ENCODE results near the gene IKZF1. TPM values are rescaled to one million over a fixed set of nuclear protein-coding genes. Genes with fewer than 3 reads are reported as not detected.

The IKZF1 gene
- total and polyA plus RNA-seq, 2 donors = 99.0 to 124 TPM

- H3K27ac ChIP-seq (ENCODE audit: low read depth in 1 of 2, low read length in 1 of 2) = no peak overlapping the region
- no peak for DNase-seq (ENCODE audit: low read depth in 6 of 9, low spot score in 9 of 9)
- no peaks in the 10 kb centered on the region for H3K36me3 ChIP-seq (ENCODE audit: control insufficient read depth in 2 of 2, insufficient read depth in 2 of 2, low read length in 1 of 2)
- H3K4me1 ChIP-seq (ENCODE audit: control insufficient read depth in 2 of 2, insufficient read depth in 2 of 2, low read length in 2 of 2) = no peaks in the 10 kb centered on the region
- no peaks in the 10 kb centered on the region for H3K9me3 ChIP-seq (ENCODE audit: control insufficient read depth in 2 of 2, insufficient read depth in 1 of 2, low read length in 1 of 2)
- no peaks in the 10 kb centered on the region for H3K27me3 ChIP-seq (ENCODE audit: control insufficient read depth in 2 of 2, insufficient read depth in 1 of 2, low read length in 1 of 2)
- no peak overlapping the region for H3K4me3 ChIP-seq (ENCODE audit: low read length in 2 of 2)
Measured at GRCh38 chr7:50292763-50293162, 11.8 kb upstream of the IKZF1 start.

DNA sequence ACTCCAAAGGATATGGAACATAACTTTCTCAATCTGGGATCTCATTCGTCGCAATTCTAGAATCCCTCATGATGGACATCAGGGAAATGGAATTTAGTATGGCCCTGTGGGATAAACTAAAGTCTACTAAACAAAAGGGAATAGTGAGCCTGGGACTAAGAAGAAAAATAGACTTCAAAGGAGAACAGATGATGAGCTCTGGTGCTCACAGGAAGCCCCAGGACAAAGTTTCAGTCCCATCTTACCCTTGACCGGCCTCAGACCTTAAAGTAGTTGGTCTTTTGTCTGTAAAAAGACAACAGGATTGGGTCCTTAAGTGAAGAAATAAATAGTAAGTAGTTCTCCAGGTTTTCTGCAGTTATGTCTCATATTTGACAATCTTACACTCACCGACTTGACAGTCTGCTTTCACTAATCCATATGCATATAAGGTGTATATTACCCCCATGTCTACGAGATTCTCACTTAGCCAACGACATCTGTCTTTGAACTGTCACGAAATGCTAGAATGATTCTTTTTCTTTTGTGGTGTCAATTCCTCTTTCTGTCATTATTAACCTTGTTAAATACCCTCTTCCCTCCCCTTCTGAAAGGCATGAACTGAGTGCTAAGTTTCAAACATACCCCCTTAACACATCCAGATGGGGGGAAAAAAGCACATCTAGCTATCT, 10.9 kb upstream of the IKZF1 start:
- H3K9me3 ChIP-seq (ENCODE audit: control insufficient read depth in 2 of 2, insufficient read depth in 1 of 2, low read length in 1 of 2) = no peaks in the 10 kb centered on the region
- no peaks in the 10 kb centered on the region for H3K27me3 ChIP-seq (ENCODE audit: control insufficient read depth in 2 of 2, insufficient read depth in 1 of 2, low read length in 1 of 2)
- H3K4me3 ChIP-seq (ENCODE audit: low read length in 2 of 2) = no peak overlapping the region
- H3K27ac ChIP-seq (ENCODE audit: low read depth in 1 of 2, low read length in 1 of 2) = no peak overlapping the region
- DNase-seq (ENCODE audit: low read depth in 6 of 9, low spot score in 9 of 9) = no peak
- WGBS = 95% methylated on average over 7 of the region's 7 CpGs
- no peaks in the 10 kb centered on the region for H3K36me3 ChIP-seq (ENCODE audit: control insufficient read depth in 2 of 2, insufficient read depth in 2 of 2, low read length in 1 of 2)
- no peaks in the 10 kb centered on the region for H3K4me1 ChIP-seq (ENCODE audit: control insufficient read depth in 2 of 2, insufficient read depth in 2 of 2, low read length in 2 of 2)

DNA sequence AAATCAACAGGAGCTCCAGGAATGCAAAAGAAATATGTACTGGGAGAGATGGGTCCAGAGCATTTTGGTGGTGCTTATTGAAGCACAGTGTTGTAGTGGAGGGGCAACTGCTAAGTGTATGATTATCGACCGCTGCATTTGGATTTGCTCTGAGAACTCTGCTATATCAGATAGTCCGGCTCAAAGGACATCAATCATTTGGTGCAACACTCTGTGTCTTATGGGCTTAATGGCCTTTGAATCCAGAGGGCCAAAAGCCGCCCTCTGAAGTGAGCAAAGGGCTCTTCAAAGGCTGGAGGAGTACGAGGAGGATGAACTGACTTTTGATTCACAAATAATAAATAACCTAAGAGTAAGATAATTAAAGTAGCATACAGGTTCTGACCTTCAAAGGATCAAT, 9.4 kb upstream of the IKZF1 start:
- Histone ChIP-seq H3K36me3 (ENCODE audit: control insufficient read depth in 2 of 2, insufficient read depth in 2 of 2, low read length in 1 of 2) (no peaks in the 10 kb centered on the region), H3K4me3 (ENCODE audit: low read length in 2 of 2) (no peak overlapping the region), H3K4me1 (ENCODE audit: control insufficient read depth in 2 of 2, insufficient read depth in 2 of 2, low read length in 2 of 2) (peaks cover 0 to under 1% of the 10 kb centered on the region in 2 donors), H3K9me3 (ENCODE audit: control insufficient read depth in 2 of 2, insufficient read depth in 1 of 2, low read length in 1 of 2) (no peaks in the 10 kb centered on the region), H3K27ac (ENCODE audit: low read depth in 1 of 2, low read length in 1 of 2) (no peak overlapping the region), H3K27me3 (ENCODE audit: control insufficient read depth in 2 of 2, insufficient read depth in 1 of 2, low read length in 1 of 2) (no peaks in the 10 kb centered on the region)
- 97% methylated on average over 5 of the region's 5 CpGs for WGBS
- DNase-seq (ENCODE audit: low read depth in 6 of 9, low spot score in 9 of 9) = no peak

- no peaks in the 10 kb centered on the region for H3K27me3 ChIP-seq (ENCODE audit: control insufficient read depth in 2 of 2, insufficient read depth in 1 of 2, low read length in 1 of 2)
- DNase-seq (ENCODE audit: low read depth in 6 of 9, low spot score in 9 of 9) = no peak
- H3K4me1 ChIP-seq (ENCODE audit: control insufficient read depth in 2 of 2, insufficient read depth in 2 of 2, low read length in 2 of 2) = peaks cover 6% of the 10 kb centered on the region in 2 donors
- no peak overlapping the region for H3K27ac ChIP-seq (ENCODE audit: low read depth in 1 of 2, low read length in 1 of 2)
- H3K36me3 ChIP-seq (ENCODE audit: control insufficient read depth in 2 of 2, insufficient read depth in 2 of 2, low read length in 1 of 2) = no peaks in the 10 kb centered on the region
- H3K4me3 ChIP-seq (ENCODE audit: low read length in 2 of 2) = no peak overlapping the region
- 97% methylated on average over 4 of the region's 4 CpGs for WGBS
- H3K9me3 ChIP-seq (ENCODE audit: control insufficient read depth in 2 of 2, insufficient read depth in 1 of 2, low read length in 1 of 2) = no peaks in the 10 kb centered on the region
Measured at GRCh38 chr7:50296799-50297198, 7.7 kb upstream of the IKZF1 start.

DNA sequence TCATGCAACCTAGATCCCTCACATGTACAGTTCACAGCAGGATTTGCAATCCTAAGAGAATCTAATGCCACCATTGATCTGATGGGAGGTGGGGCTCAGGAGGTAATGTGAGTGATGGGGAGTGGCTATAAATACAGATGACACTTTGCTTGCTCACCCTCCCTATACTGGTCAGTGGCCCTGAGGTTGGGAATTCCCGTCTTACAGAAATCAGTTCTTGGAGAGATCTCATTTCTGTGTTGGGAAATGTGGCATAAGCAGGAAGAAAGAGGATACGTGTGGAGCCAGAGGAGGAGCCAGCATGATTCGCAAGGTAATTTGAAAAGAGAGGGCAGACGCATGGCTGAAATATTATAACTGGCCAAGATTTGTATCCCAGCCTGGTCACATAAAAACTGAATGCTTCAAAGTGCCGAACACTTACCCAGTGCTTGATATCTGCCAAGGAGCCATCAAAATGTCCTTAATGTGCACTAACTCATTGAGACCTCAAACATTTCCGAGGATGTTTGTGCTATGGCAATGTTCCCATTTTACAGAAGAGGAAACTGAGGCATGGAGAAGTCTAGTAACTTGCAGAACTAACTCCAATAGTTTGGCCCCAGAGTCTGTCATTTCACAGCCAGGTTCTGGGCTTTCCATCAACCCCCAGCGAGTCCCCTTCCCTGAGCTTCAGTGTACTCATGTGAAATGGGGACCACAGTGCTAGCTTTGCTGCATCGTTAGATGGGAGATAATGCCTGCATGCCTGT, 5.5 kb upstream of the IKZF1 start:
- Histone ChIP-seq H3K4me1 (ENCODE audit: control insufficient read depth in 2 of 2, insufficient read depth in 2 of 2, low read length in 2 of 2) (peaks cover 12 to 19% of the 10 kb centered on the region in 2 donors), H3K36me3 (ENCODE audit: control insufficient read depth in 2 of 2, insufficient read depth in 2 of 2, low read length in 1 of 2) (no peaks in the 10 kb centered on the region), H3K27me3 (ENCODE audit: control insufficient read depth in 2 of 2, insufficient read depth in 1 of 2, low read length in 1 of 2) (peaks cover 0 to 7% of the 10 kb centered on the region in 2 donors), H3K4me3 (ENCODE audit: low read length in 2 of 2) (no peak overlapping the region), H3K9me3 (ENCODE audit: control insufficient read depth in 2 of 2, insufficient read depth in 1 of 2, low read length in 1 of 2) (no peaks in the 10 kb centered on the region), H3K27ac (ENCODE audit: low read depth in 1 of 2, low read length in 1 of 2) (no peak overlapping the region)
- no peak for DNase-seq (ENCODE audit: low read depth in 6 of 9, low spot score in 9 of 9)
- WGBS = 96% methylated on average over 8 of the region's 8 CpGs

DNA sequence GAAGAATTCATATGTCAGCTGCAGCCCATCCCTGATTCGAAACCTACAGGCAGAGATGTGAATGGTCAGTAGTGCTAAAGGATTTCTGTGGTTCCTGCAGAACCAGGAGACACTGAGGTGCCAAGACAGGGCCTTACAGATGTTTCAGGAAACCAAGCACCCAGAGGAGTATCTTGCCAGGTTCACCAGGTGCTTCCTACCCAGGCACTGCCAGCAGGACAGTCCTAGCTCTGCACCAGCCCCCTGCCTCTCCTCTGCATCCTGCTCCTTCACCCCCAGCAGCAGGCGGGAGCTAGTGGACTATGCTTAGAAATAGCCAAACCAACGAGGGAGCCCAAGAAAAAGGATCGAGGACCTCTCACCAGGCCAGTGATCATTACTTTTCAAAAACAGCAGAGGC, 4.2 kb upstream of the IKZF1 start:
- H3K27ac ChIP-seq (ENCODE audit: low read depth in 1 of 2, low read length in 1 of 2) = no peak overlapping the region
- DNase-seq (ENCODE audit: low read depth in 6 of 9, low spot score in 9 of 9) = no peak
- H3K9me3 ChIP-seq (ENCODE audit: control insufficient read depth in 2 of 2, insufficient read depth in 1 of 2, low read length in 1 of 2) = no peaks in the 10 kb centered on the region
- H3K4me3 ChIP-seq (ENCODE audit: low read length in 2 of 2) = no peak overlapping the region
- 23% methylated on average over 4 of the region's 4 CpGs for WGBS
- H3K27me3 ChIP-seq (ENCODE audit: control insufficient read depth in 2 of 2, insufficient read depth in 1 of 2, low read length in 1 of 2) = peaks cover 0 to 7% of the 10 kb centered on the region in 2 donors
- H3K4me1 ChIP-seq (ENCODE audit: control insufficient read depth in 2 of 2, insufficient read depth in 2 of 2, low read length in 2 of 2) = peaks cover 12 to 19% of the 10 kb centered on the region in 2 donors
- H3K36me3 ChIP-seq (ENCODE audit: control insufficient read depth in 2 of 2, insufficient read depth in 2 of 2, low read length in 1 of 2) = no peaks in the 10 kb centered on the region

GRCh38 chr7:50302486-50303334, 1.8 kb upstream of the IKZF1 start:
- H3K4me3 ChIP-seq (ENCODE audit: low read length in 2 of 2) = no peak overlapping the region
- no peaks in the 10 kb centered on the region for H3K9me3 ChIP-seq (ENCODE audit: control insufficient read depth in 2 of 2, insufficient read depth in 1 of 2, low read length in 1 of 2)
- H3K27ac ChIP-seq (ENCODE audit: low read depth in 1 of 2, low read length in 1 of 2) = no peak overlapping the region
- H3K36me3 ChIP-seq (ENCODE audit: control insufficient read depth in 2 of 2, insufficient read depth in 2 of 2, low read length in 1 of 2) = no peaks in the 10 kb centered on the region
- WGBS = 97% methylated on average over 28 of the region's 28 CpGs
- peaks cover 12 to 19% of the 10 kb centered on the region in 2 donors for H3K4me1 ChIP-seq (ENCODE audit: control insufficient read depth in 2 of 2, insufficient read depth in 2 of 2, low read length in 2 of 2)
- no peak for DNase-seq (ENCODE audit: low read depth in 6 of 9, low spot score in 9 of 9)
- H3K27me3 ChIP-seq (ENCODE audit: control insufficient read depth in 2 of 2, insufficient read depth in 1 of 2, low read length in 1 of 2) = peaks cover 0 to 7% of the 10 kb centered on the region in 2 donors

GRCh38 chr7:50303335-50304128, 984 bp upstream of the IKZF1 start:
- Histone ChIP-seq H3K27ac (ENCODE audit: low read depth in 1 of 2, low read length in 1 of 2) (peak overlapping the region; percentile 34 to 99), H3K36me3 (ENCODE audit: control insufficient read depth in 2 of 2, insufficient read depth in 2 of 2, low read length in 1 of 2) (peaks cover 0 to 4% of the 10 kb centered on the region in 2 donors), H3K27me3 (ENCODE audit: control insufficient read depth in 2 of 2, insufficient read depth in 1 of 2, low read length in 1 of 2) (peaks cover 0 to 7% of the 10 kb centered on the region in 2 donors), H3K4me3 (ENCODE audit: low read length in 2 of 2) (peak overlapping the region; percentile 48 to 91), H3K9me3 (ENCODE audit: control insufficient read depth in 2 of 2, insufficient read depth in 1 of 2, low read length in 1 of 2) (no peaks in the 10 kb centered on the region), H3K4me1 (ENCODE audit: control insufficient read depth in 2 of 2, insufficient read depth in 2 of 2, low read length in 2 of 2) (peaks cover 12 to 25% of the 10 kb centered on the region in 2 donors)
- 19% methylated on average over 100 of the region's 100 CpGs for WGBS
- peak in 1 of 9 donors; percentile 61 for DNase-seq (ENCODE audit: low read depth in 6 of 9, low spot score in 9 of 9)

Data from thymus (tissue), 11 donors.